ENCODE measurements around the gene ORC1. TPM values are rescaled to one million over a fixed set of nuclear protein-coding genes. Genes with fewer than 3 reads are reported as not detected.

Gene ORC1
- total RNA-seq, 1 experiment from 2014 or later = 45.2 TPM

DNA sequence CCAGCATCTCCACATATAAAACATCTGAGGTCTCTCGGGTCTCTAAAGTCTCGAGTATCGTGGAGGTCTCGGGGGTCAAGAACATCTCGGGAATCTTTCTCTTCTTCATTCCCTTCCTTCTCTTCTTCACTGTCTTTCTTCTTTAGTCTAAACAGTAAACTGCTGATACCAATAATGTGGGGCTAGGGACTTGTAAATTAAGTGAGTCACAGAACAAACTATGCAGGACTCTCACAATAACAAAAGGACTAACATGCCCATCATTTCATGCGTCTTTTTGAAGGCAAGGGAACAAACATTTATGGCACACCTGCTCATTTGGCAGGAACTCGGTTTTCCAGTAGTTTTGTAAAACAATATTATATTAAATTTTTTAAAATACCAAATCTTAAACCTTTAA lies 32.6 kb upstream of the ORC1 start (continued):
- TF ChIP-seq, protein P1, sequence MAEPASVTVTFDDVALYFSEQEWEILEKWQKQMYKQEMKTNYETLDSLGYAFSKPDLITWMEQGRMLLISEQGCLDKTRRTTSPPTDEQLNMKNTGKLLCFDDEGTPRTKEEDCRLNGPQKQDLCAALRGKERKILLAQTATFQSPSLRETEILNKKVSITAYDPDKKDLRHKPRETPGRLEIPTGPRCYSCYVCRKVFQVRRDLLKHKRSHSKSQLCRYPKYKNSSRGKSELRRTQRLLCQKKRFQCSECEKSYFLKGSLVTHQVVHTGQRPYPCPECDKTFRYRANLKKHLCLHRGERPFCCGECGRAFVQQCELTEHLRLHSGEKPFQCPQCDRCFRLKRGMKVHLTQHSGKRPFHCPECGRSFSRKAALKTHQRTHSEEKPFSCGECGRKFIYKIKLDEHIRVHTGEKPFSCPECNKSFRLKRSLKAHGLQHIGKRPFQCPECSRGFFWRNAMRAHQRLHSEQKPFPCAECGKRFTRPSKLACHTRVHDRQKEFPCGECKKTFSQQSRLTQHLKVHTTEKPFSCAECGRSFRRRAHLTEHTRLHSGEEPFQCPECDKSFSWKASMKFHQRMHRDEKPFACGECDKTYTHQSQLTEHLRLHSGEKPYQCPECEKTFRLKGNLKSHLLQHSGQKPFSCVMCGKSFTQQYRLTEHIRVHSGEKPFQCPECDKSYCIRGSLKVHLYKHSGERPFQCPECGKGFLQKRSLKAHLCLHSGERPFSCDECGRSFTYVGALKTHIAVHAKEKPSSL (CRISPR knock-in tag; conservative IDR thresholded peaks at IDR 0.05) = no peak

DNA sequence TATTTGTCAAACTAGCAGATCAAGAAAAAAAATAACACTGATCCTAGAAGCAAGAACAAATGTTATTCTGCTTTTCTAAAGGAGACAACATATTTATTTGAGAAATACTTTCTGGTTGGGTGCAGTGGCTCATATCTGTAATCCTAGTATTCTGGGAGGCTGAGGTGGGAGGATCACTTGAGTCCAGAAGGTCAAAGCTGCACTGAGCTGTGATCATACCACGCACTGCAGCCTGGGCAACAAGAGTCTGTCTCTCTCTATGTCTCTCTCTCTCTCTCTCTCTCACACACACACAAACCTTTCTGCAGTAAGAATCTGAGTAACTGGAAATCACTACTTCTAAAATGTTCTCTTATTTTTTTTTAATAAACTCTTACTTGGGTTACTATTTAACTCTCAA lies 31.4 kb upstream of the ORC1 start:
- H3K27me3 Mint-ChIP-seq (ENCODE audit: low read depth) = no peaks in the 10 kb centered on the region
- peaks cover 43% of the 10 kb centered on the region for H3K36me3 Mint-ChIP-seq
- ChIA-PET POLR2A (interaction anchor here (0.6 kb wide), 1 partner anchor 287 kb away, joined by 3 read pairs; no protein-coding TSS in a partner anchor), CTCF (no interaction called here)
- no peak for TF ChIP-seq ERG (CRISPR knock-in tag; IDR thresholded peaks at IDR 0.05)
- H3K4me3 Mint-ChIP-seq = no peak overlapping the region
- no peak for DNase-seq (ENCODE audit: low spot score)
- ATAC-seq = no peak
- peak overlapping the region; percentile 71 for H3K27ac Mint-ChIP-seq
- no peaks in the 10 kb centered on the region for H3K9me3 Mint-ChIP-seq
- H3K4me1 Mint-ChIP-seq = peaks cover 11% of the 10 kb centered on the region

- Mint-ChIP-seq H3K4me1 (peaks cover 11% of the 10 kb centered on the region), H3K4me3 (no peak overlapping the region), H3K27ac (peak overlapping the region; percentile 71; the same call in 1 of the 2 replicates)
- TF ChIP-seq, protein P2, sequence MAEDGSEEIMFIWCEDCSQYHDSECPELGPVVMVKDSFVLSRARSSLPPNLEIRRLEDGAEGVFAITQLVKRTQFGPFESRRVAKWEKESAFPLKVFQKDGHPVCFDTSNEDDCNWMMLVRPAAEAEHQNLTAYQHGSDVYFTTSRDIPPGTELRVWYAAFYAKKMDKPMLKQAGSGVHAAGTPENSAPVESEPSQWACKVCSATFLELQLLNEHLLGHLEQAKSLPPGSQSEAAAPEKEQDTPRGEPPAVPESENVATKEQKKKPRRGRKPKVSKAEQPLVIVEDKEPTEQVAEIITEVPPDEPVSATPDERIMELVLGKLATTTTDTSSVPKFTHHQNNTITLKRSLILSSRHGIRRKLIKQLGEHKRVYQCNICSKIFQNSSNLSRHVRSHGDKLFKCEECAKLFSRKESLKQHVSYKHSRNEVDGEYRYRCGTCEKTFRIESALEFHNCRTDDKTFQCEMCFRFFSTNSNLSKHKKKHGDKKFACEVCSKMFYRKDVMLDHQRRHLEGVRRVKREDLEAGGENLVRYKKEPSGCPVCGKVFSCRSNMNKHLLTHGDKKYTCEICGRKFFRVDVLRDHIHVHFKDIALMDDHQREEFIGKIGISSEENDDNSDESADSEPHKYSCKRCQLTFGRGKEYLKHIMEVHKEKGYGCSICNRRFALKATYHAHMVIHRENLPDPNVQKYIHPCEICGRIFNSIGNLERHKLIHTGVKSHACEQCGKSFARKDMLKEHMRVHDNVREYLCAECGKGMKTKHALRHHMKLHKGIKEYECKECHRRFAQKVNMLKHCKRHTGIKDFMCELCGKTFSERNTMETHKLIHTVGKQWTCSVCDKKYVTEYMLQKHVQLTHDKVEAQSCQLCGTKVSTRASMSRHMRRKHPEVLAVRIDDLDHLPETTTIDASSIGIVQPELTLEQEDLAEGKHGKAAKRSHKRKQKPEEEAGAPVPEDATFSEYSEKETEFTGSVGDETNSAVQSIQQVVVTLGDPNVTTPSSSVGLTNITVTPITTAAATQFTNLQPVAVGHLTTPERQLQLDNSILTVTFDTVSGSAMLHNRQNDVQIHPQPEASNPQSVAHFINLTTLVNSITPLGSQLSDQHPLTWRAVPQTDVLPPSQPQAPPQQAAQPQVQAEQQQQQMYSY (CRISPR knock-in tag; IDR thresholded peaks at IDR 0.05) = no peak
- no peak for TF ChIP-seq CBFB (CRISPR knock-in tag; IDR thresholded peaks at IDR 0.05; ENCODE audit: low read depth)
- no peak for TF ChIP-seq ATF6 (CRISPR knock-in tag; IDR thresholded peaks at IDR 0.05)
- TF ChIP-seq RELA (CRISPR knock-in tag; IDR thresholded peaks at IDR 0.05; ENCODE audit: borderline replicate concordance) = no peak
- TF ChIP-seq STAT6 (CRISPR knock-in tag; conservative IDR thresholded peaks at IDR 0.05; ENCODE audit: low read depth) = no peak
- TF ChIP-seq MXD4 (CRISPR knock-in tag; IDR thresholded peaks at IDR 0.05; ENCODE audit: borderline replicate concordance) = no peak
- no peak for TF ChIP-seq ZNF263 (CRISPR knock-in tag; IDR thresholded peaks at IDR 0.05; ENCODE audit: low read depth)
- no peak for TF ChIP-seq HMGA2 (CRISPR knock-in tag; IDR thresholded peaks at IDR 0.05)
- no peak for TF ChIP-seq GABPB1 (CRISPR knock-in tag; IDR thresholded peaks at IDR 0.05)
- no peak for TF ChIP-seq ELF4 (CRISPR knock-in tag; IDR thresholded peaks at IDR 0.05; ENCODE audit: low read depth)
- TF ChIP-seq USF1 (CRISPR knock-in tag; IDR thresholded peaks at IDR 0.05) = no peak
- no peak for TF ChIP-seq TEAD1 (CRISPR knock-in tag; IDR thresholded peaks at IDR 0.05)
- TF ChIP-seq SMAD3 (CRISPR knock-in tag; IDR thresholded peaks at IDR 0.05; ENCODE audit: borderline replicate concordance) = no peak
- no peak for TF ChIP-seq TCF7 (CRISPR knock-in tag; IDR thresholded peaks at IDR 0.05; ENCODE audit: low read depth)
- no peak for TF ChIP-seq TP53 (CRISPR knock-in tag; IDR thresholded peaks at IDR 0.05)
Observed at GRCh38 chr1:52435211-52435610, 31.0 kb upstream of the ORC1 start.

More at GRCh38 chr1:52435211-52435610, 31.0 kb upstream of the ORC1 start:
- ATAC-seq (no peak), DNase-seq (ENCODE audit: low spot score) (no peak)
- POLR2A ChIA-PET = interaction anchor here (0.6 kb wide), 1 partner anchor 287 kb away, joined by 3 read pairs; no protein-coding TSS in a partner anchor
- CTCF ChIA-PET = no interaction called here
- no peaks in the 10 kb centered on the region for H3K27me3 Mint-ChIP-seq (ENCODE audit: low read depth)
- peaks cover 47% of the 10 kb centered on the region for H3K36me3 Mint-ChIP-seq
- no peaks in the 10 kb centered on the region for H3K9me3 Mint-ChIP-seq

Data from WTC11 (cell line).